GM18511 (cell line): ENCODE data around the gene SYK.
A peak's percentile ranks its signal among the peaks of the same experiment; 100 is the strongest.

ENCODE experiments used
- ATAC-seq: cut with Tn5 transposase; IDR thresholded peaks from one replicate; pipeline ENCODE4 v1.9.1; 2021; ENCODE audit warnings: mild to moderate bottlenecking, moderate library complexity; ENCODE audit not compliant: unreplicated experiment

The SYK gene

GRCh38 chr9:90900130-90900529 is 98.5 kb downstream of the SYK start:
- ATAC-seq = no peak

DNA sequence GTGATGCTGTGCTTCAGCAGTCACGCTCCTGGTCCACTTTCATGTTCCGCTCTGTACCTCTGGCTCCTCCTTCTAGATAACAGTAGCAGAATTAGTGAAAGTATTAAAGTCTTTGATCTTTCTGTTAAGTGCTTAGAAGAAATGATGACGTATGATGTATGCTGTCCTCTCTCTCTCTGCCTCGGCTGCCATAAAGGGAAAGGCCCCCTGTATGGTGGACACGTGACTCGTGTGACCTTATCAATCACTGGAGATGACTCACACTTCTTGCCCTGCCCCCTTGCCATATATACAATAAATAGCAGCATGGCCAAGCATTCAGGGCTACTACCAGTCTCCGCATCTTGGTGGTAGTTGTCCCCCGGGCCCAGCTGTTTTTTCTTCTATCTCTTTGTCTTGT is 100.3 kb downstream of the SYK start:
- no peak for ATAC-seq

- ATAC-seq = no peak
Observed at GRCh38 chr9:90903766-90904424, 102.3 kb downstream of the SYK start.

DNA sequence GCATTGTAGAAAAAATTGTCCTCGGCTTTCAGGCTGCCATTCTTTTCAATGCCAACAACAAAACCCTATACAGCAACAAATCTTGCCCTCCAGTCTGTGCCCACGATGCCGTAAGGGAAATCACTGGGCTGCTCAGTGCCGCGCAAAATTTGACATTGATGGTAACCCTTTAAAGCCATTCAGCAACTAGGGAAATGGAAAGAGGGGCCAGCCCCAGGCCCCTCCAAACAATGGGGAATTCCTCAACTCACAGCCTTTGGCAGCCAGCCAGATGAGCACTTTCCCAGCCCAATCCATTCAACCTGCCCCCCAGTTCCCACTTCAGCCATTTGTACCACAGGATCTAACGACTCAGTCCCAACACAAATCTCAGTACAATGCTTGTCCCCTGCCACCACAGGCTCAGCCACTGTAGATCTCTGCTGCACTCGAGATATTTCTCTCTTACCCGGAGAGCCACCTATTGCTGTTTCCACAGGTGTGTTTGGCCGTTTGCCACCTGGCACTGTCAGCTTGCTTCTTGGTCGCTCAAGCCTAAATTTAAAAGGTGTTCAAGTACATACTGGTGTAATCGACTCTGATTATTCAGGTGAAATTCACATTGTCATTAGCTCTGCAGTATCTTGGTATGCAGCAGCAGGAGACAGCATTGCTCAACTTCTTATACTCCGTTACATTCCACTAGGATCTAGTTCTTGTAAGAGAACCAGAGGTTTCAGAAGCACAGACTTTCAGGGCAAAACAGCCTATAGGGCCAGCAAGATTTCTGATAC is 103.3 kb downstream of the SYK start:
- no peak for ATAC-seq

DNA sequence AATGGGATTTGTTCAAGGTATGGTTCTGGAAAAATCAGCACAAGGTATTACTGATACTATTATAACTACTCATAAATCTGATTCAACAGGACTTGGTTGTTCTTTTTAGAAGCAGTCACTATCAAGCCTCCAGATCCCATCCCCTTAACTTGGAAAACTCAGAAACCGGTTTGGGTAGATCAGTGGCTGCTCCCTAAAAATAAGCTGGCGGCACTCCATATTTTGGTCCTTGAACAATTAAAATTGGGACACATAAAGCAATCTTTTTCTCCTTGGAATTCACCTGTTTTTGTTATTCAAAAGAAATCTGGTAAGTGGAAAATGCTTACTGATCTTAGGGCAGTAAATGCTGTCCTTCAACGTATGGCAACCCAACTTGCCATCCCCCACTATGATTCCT is 104.2 kb downstream of the SYK start:
- ATAC-seq = no peak

- no peak for ATAC-seq
Observed at GRCh38 chr9:90906316-90907055, 104.9 kb downstream of the SYK start.

- no peak for ATAC-seq
Observed at GRCh38 chr9:90907056-90907445, 105.4 kb downstream of the SYK start.

DNA sequence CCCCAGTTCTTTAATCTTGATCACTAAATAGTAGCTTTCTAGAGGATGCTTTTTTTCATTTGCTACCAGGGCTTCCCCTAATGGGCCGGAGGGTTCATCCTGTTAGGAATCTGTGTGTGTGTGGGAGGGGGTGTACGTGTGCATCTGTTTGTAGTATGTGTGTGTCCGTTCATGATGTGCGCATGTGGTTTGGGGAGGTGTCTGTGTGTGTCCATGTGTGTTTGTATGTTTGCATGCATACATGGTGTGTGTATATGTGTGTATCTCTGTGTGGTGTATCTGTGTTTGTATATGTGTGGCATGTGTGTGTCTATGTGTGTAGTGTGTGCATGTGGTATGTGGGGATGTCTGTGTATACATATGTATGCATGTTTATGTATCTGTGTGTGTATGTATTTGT is 106.2 kb downstream of the SYK start:
- ATAC-seq = no peak

DNA sequence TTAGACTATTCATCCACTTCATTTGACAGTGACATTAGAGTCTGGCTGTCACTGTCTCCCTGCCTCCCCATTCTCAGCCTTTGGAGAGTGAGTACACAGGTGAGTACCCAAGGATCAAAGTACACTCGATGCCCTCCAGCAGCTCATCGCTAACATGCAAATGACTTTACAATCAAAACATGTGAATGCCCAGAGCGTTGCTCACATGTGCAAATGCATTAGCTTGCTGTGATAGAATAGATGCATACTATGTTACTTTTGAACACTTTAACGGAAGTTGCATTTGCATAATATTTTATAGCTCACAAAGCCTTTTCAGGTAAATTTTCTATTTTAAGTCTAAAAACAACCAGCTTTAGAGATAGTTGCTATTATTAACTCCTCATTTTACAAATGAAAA is 107.6 kb downstream of the SYK start:
- ATAC-seq = peak; percentile 69

DNA sequence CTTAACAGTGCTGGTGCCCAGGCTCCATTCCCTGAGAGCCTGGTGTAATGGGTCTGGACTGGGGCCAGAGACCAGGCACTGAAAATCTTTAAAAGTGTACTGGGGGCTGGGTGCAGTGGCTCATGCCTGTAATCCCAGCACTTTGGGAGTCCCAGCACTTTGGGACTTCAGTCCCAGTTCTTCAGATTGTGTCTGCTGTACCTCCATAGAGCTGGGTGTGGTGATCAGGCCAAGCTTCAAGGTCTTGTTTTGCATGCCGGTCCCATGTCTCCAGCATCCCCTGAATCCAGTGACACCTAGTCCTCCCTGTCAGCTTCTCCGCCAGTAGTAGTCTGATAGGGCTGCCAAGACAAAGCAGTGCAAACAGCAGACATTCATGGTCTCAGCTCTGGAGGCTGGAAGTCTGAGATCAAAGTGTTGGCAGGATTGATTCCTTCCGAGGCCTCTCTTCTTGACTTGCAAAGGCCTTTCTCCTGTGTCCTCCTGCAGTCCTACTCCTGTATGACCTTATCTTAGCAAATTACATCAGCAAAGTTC is 108.2 kb downstream of the SYK start:
- no peak for ATAC-seq

- no peak for ATAC-seq
Observed at GRCh38 chr9:90914196-90914595, 112.6 kb downstream of the SYK start.

DNA sequence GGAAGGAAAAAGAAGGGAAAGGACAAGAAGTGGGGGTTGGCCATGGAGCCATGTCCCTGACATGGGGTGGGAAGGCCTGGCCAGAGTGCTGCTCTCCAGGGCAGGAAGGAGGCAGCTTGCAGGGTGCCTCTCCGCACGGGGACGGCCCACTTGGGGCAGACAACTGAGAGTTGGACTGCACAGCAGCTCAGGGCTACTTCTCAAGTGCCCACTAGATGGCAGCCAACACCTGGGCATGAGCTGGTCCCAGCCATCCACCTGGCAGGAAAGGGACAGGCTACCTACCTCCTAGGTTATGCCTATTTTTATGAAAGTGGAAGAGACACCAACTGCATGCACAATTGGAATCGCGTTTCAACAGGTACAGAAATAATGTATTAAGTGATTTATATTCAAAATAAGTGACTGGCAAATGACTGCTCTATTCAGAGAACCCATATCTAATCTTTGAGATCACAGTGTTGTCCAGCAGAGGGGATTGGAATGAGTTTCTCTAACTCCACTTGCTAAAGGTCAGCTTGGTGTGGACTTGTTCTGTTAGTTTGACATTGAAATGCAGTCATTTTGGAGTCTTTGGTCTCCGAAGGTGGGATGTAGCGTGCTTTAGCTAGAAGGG is 113.4 kb downstream of the SYK start:
- peak; percentile 87 for ATAC-seq

DNA sequence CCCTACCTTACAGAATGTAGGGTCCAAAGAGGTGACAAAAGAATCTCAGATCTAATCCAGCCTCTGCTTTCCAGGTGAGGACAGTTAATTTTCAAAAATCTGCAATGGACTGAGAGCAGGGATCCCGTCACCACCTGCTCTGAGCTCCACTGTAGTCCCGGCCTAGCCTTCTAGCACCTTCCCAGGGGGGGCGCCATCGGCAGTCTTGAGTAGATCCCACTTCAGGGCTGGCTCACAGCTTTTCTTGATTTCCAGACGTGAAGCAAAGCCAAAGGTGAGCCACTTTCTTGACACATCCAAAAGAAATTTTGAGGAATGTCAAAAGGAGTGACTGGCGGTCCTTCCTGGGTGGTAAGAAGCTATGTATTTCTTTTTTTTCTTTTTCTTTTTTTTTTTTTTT is 114.1 kb downstream of the SYK start:
- ATAC-seq = no peak

DNA sequence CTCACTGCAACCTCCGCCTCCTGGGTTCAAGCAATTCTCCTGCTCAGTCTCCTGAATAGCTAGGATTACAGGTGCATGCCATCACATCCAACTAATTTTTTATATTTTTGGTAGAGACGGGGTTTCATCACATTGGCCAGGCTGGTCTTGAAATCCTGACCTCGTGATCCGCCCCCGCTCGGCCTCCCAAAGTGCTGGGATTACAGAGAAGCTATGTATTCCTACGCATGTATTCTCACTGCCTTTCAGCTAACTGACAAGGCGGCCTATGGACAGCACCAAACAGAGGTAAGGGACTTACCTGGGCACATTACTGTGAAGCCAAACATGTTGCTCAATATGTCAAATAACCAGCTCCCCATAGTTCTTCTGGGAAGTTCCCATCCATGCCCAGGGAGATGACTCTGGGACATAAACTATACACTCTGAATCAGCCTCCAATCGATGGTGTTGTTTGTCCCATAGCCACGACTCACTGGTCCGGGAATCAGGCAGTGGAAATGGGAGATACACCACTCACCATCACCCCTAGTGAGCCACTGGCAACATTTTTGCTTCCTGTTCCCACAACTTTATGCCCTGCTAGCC is 114.6 kb downstream of the SYK start:
- no peak for ATAC-seq

- no peak for ATAC-seq
Observed at GRCh38 chr9:90919883-90920282, 118.3 kb downstream of the SYK start.

DNA sequence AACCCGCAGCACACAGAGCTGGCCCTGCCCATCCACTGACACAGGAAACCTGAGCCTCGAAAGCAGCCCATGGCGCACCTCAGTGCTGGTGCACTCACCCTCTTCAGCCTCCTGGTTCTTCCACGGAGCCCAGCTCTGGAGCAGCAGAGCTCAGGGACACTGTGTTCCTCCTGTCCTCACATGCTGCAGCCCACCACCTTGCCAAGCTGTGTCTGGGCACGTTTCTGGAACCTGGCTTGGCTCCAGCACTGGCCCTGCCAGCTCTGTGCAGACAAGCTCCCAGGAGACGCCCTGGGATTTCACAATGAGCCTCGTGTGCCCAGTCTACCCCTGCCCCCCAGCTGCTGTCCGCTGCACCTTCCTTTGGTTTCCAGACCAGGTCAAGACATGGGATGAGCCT is 119.5 kb downstream of the SYK start:
- ATAC-seq = no peak

DNA sequence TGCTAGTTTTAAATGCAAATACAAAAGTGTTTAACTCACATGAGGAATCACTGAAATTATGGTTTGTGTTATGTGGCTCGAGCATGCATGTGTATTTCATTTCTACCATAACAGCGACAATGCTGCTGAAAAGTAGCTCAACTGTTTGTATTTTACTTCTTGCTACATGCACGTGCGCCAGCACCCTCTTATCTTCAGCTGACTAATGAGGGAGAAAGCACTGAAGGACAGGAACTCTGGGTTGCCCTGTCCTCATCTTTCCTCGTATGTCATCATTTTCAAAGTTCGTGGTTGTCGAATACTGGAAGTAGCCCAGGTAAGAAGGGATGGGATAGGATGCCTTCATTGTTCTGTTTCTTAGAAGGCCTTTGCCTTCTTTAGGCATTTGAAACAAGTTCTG is 120.3 kb downstream of the SYK start:
- no peak for ATAC-seq

- no peak for ATAC-seq
Observed at GRCh38 chr9:90925581-90926257, 124.1 kb downstream of the SYK start.

GRCh38 chr9:90926936-90927335 is 125.3 kb downstream of the SYK start:
- ATAC-seq = no peak

DNA sequence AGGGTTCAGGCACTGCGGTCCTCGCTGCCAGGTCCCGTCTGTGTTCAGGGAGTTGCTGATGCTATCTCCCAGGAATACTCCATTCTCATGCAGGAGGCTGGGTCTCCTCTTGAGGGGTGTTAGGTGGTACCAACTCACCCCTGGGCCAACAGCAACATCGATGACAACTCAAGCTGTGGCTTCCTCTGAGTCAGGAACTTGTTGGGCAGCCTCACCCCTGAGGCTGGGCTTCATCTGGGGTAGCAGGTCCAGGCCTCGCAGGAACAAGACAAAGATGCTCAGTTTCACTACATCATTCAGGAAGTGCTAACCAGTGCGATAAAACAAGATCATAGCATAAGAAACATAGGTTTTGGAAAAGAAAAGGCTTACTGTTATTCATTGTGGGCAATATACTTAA is 125.9 kb downstream of the SYK start:
- ATAC-seq = no peak
